Fibroblast of gingiva (primary cell): Measurements from ENCODE around the gene PROM1.

Source experiments
- DNase-seq: peaks from one replicate; pipeline ENCODE4 v3.0.0-alpha.2; 2011; ENCODE audit warnings: low read depth

PROM1 gene

GRCh38 chr4:16065066-16065465 lies 18.8 kb downstream of the PROM1 start:
- DNase-seq = no peak

- no peak for DNase-seq
These were observed 21.2 kb downstream of the PROM1 start for GRCh38 chr4:16062601-16063000.

- no peak for DNase-seq
These were observed 27.0 kb downstream of the PROM1 start for GRCh38 chr4:16056681-16057385.

GRCh38 chr4:16055873-16056272 lies 27.9 kb downstream of the PROM1 start:
- no peak for DNase-seq

GRCh38 chr4:16055471-16055870 lies 28.4 kb downstream of the PROM1 start:
- no peak for DNase-seq

GRCh38 chr4:16052939-16053338 lies 30.9 kb downstream of the PROM1 start:
- no peak for DNase-seq

GRCh38 chr4:16051980-16052379 lies 31.8 kb downstream of the PROM1 start:
- no peak for DNase-seq

GRCh38 chr4:16051132-16051531 lies 32.7 kb downstream of the PROM1 start:
- no peak for DNase-seq

- no peak for DNase-seq
These were observed 33.2 kb downstream of the PROM1 start for GRCh38 chr4:16050669-16051068.

GRCh38 chr4:16048619-16049419 lies 35.0 kb downstream of the PROM1 start:
- no peak for DNase-seq

GRCh38 chr4:16045687-16046086 lies 38.1 kb downstream of the PROM1 start:
- no peak for DNase-seq

GRCh38 chr4:16043642-16044498 lies 40.0 kb downstream of the PROM1 start:
- DNase-seq = no peak

GRCh38 chr4:16039139-16039538 lies 44.7 kb downstream of the PROM1 start:
- DNase-seq = no peak

- no peak for DNase-seq
These were observed 45.9 kb downstream of the PROM1 start for GRCh38 chr4:16037901-16038300.

- no peak for DNase-seq
These were observed 48.0 kb downstream of the PROM1 start for GRCh38 chr4:16035843-16036242.

GRCh38 chr4:16034010-16034748 lies 49.6 kb downstream of the PROM1 start:
- DNase-seq = peak; percentile 35

- DNase-seq = no peak
These were observed 51.4 kb downstream of the PROM1 start for GRCh38 chr4:16032396-16032770.

- no peak for DNase-seq
These were observed 52.1 kb downstream of the PROM1 start for GRCh38 chr4:16031546-16032395.

GRCh38 chr4:16029886-16030285 lies 53.9 kb downstream of the PROM1 start:
- no peak for DNase-seq

GRCh38 chr4:16029262-16029661 lies 54.6 kb downstream of the PROM1 start:
- peak; percentile 57 for DNase-seq

GRCh38 chr4:16027626-16028025 lies 56.2 kb downstream of the PROM1 start:
- no peak for DNase-seq
